Dendritic cell treated with granulocyte-macrophage colony-stimulating factor and Interleukin-4, amounts not matched to agents 40 ng/mL and 50 ng/mL, for 4 days (primary cell): ENCODE data around the gene TREM1.
"Not testable (repeated sequence)": the region's sequence is repeated elsewhere in the genome, so short reads cannot be mapped to it uniquely, and the experiment has no call there.

Experiments used
- H3K27ac Mint-ChIP-seq: one replicate; pipeline ENCODE4 v1.8.0; 2022; ENCODE audit warnings: mild to moderate bottlenecking, mixed read lengths
- H3K27me3 Mint-ChIP-seq: one replicate; pipeline ENCODE4 v1.8.0; 2022; ENCODE audit warnings: mild to moderate bottlenecking, mixed read lengths
- H3K36me3 Mint-ChIP-seq: one replicate; pipeline ENCODE4 v1.8.0; 2022; ENCODE audit warnings: low read depth, mixed read lengths
- H3K4me1 Mint-ChIP-seq: one replicate; pipeline ENCODE4 v1.8.0; 2022; ENCODE audit warnings: low read depth, mixed read lengths
- H3K4me3 Mint-ChIP-seq: one replicate; pipeline ENCODE4 v1.8.0; 2022; ENCODE audit warnings: mild to moderate bottlenecking, moderate library complexity, mixed read lengths
- H3K9me3 Mint-ChIP-seq: one replicate; pipeline ENCODE4 v1.8.0; 2022; ENCODE audit warnings: mixed read lengths
- intact Hi-C: fragments of 100-400 bp; cut with micrococcal nuclease; formaldehyde crosslinking; loops from one replicate; pipeline ENCODE4 v1.15.0; 2022

The TREM1 gene

GRCh38 chr6:41262401-41262800 is 24.1 kb downstream of the TREM1 start:
- intact Hi-C loops = no loop called here
- Mint-ChIP-seq H3K27me3 (no peaks in the 10 kb centered on the region), H3K9me3 (peaks cover 54% of the 10 kb centered on the region), H3K36me3 (peaks cover 15% of the 10 kb centered on the region), H3K27ac (no peak overlapping the region), H3K4me1 (peaks cover 5% of the 10 kb centered on the region), H3K4me3 (no peak overlapping the region)

- no peak overlapping the region for H3K27ac Mint-ChIP-seq
Observed at GRCh38 chr6:41258196-41258493, 28.3 kb downstream of the TREM1 start.

GRCh38 chr6:41257369-41258195 is 28.9 kb downstream of the TREM1 start:
- H3K27ac Mint-ChIP-seq = no peak overlapping the region
- intact Hi-C loops = no loop called here
- H3K9me3 Mint-ChIP-seq = peaks cover 42% of the 10 kb centered on the region

More at GRCh38 chr6:41258196-41258493, 28.3 kb downstream of the TREM1 start:
- H3K36me3 Mint-ChIP-seq = peaks cover 9% of the 10 kb centered on the region
- H3K9me3 Mint-ChIP-seq = peaks cover 47% of the 10 kb centered on the region
- no peak overlapping the region for H3K4me3 Mint-ChIP-seq
- H3K27me3 Mint-ChIP-seq = no peaks in the 10 kb centered on the region
- intact Hi-C loops = no loop called here
- H3K4me1 Mint-ChIP-seq = peaks cover 11% of the 10 kb centered on the region

GRCh38 chr6:41256383-41256782 is 30.1 kb downstream of the TREM1 start:
- peaks cover 30% of the 10 kb centered on the region for H3K9me3 Mint-ChIP-seq
- H3K27me3 Mint-ChIP-seq = no peaks in the 10 kb centered on the region
- H3K4me3 Mint-ChIP-seq = no peak overlapping the region
- H3K27ac Mint-ChIP-seq = no peak overlapping the region
- peaks cover 19% of the 10 kb centered on the region for H3K4me1 Mint-ChIP-seq
- H3K36me3 Mint-ChIP-seq = no peaks in the 10 kb centered on the region
- intact Hi-C loops = no loop called here

More at GRCh38 chr6:41257369-41258195, 28.9 kb downstream of the TREM1 start:
- H3K4me1 Mint-ChIP-seq = peaks cover 17% of the 10 kb centered on the region
- no peaks in the 10 kb centered on the region for H3K27me3 Mint-ChIP-seq
- no peak overlapping the region for H3K4me3 Mint-ChIP-seq
- peaks cover 7% of the 10 kb centered on the region for H3K36me3 Mint-ChIP-seq

- no peaks in the 10 kb centered on the region for H3K36me3 Mint-ChIP-seq
- H3K27me3 Mint-ChIP-seq = no peaks in the 10 kb centered on the region
- H3K9me3 Mint-ChIP-seq = peaks cover 23% of the 10 kb centered on the region
- H3K4me3 Mint-ChIP-seq = no peak overlapping the region
- H3K4me1 Mint-ChIP-seq = peaks cover 19% of the 10 kb centered on the region
- no peak overlapping the region for H3K27ac Mint-ChIP-seq
- intact Hi-C loops = no loop called here
Observed at GRCh38 chr6:41255638-41256246, 30.7 kb downstream of the TREM1 start.

GRCh38 chr6:41255110-41255509 is 31.4 kb downstream of the TREM1 start:
- Mint-ChIP-seq H3K4me1 (peaks cover 19% of the 10 kb centered on the region), H3K27me3 (no peaks in the 10 kb centered on the region), H3K4me3 (no peak overlapping the region), H3K9me3 (peaks cover 20% of the 10 kb centered on the region), H3K36me3 (no peaks in the 10 kb centered on the region), H3K27ac (no peak overlapping the region)
- intact Hi-C loops = no loop called here

- Mint-ChIP-seq H3K4me3 (no peak overlapping the region), H3K27ac (no peak overlapping the region)
- intact Hi-C loops = no loop called here
Observed at GRCh38 chr6:41252401-41253169, 33.9 kb downstream of the TREM1 start.

GRCh38 chr6:41247882-41248705 is 38.4 kb downstream of the TREM1 start:
- no peaks in the 10 kb centered on the region for H3K36me3 Mint-ChIP-seq
- no peak overlapping the region for H3K27ac Mint-ChIP-seq
- no peaks in the 10 kb centered on the region for H3K27me3 Mint-ChIP-seq
- no peaks in the 10 kb centered on the region for H3K9me3 Mint-ChIP-seq
- no peak overlapping the region for H3K4me3 Mint-ChIP-seq
- intact Hi-C loops = no loop called here
- peaks cover 14% of the 10 kb centered on the region for H3K4me1 Mint-ChIP-seq

More at GRCh38 chr6:41252401-41253169, 33.9 kb downstream of the TREM1 start:
- no peaks in the 10 kb centered on the region for H3K27me3 Mint-ChIP-seq
- H3K4me1 Mint-ChIP-seq = peaks cover 20% of the 10 kb centered on the region
- peaks cover under 1% of the 10 kb centered on the region for H3K9me3 Mint-ChIP-seq
- no peaks in the 10 kb centered on the region for H3K36me3 Mint-ChIP-seq

GRCh38 chr6:41247288-41247865 is 39.1 kb downstream of the TREM1 start:
- Mint-ChIP-seq H3K27me3 (peaks cover 3% of the 10 kb centered on the region), H3K9me3 (no peaks in the 10 kb centered on the region), H3K4me1 (peaks cover 6% of the 10 kb centered on the region), H3K27ac (no peak overlapping the region), H3K36me3 (no peaks in the 10 kb centered on the region), H3K4me3 (no peak overlapping the region)
- intact Hi-C loops = no loop called here

GRCh38 chr6:41246529-41246928 is 40.0 kb downstream of the TREM1 start:
- H3K4me1 Mint-ChIP-seq, H3K9me3 Mint-ChIP-seq, H3K4me3 Mint-ChIP-seq, H3K27ac Mint-ChIP-seq, H3K36me3 Mint-ChIP-seq, H3K27me3 Mint-ChIP-seq, intact Hi-C loops: not testable (repeated sequence)

GRCh38 chr6:41239467-41240159 is 46.9 kb downstream of the TREM1 start:
- intact Hi-C loops = no loop called here
- Mint-ChIP-seq H3K4me1 (peaks cover 8% of the 10 kb centered on the region), H3K9me3 (no peaks in the 10 kb centered on the region), H3K27ac (no peak overlapping the region), H3K4me3 (no peak overlapping the region), H3K27me3 (peaks cover 33% of the 10 kb centered on the region), H3K36me3 (no peaks in the 10 kb centered on the region)

GRCh38 chr6:41237128-41237527 is 49.4 kb downstream of the TREM1 start:
- peaks cover 8% of the 10 kb centered on the region for H3K4me1 Mint-ChIP-seq
- H3K27ac Mint-ChIP-seq = no peak overlapping the region
- peaks cover 30% of the 10 kb centered on the region for H3K27me3 Mint-ChIP-seq
- intact Hi-C loops = no loop called here
- H3K9me3 Mint-ChIP-seq = no peaks in the 10 kb centered on the region
- no peak overlapping the region for H3K4me3 Mint-ChIP-seq
- H3K36me3 Mint-ChIP-seq = no peaks in the 10 kb centered on the region

GRCh38 chr6:41236276-41236675 is 50.2 kb downstream of the TREM1 start:
- Mint-ChIP-seq H3K36me3 (no peaks in the 10 kb centered on the region), H3K27me3 (peaks cover 30% of the 10 kb centered on the region), H3K27ac (no peak overlapping the region), H3K4me3 (no peak overlapping the region), H3K4me1 (peaks cover 8% of the 10 kb centered on the region), H3K9me3 (no peaks in the 10 kb centered on the region)
- intact Hi-C loops = no loop called here
